RWPE2 (cell line): ENCODE data around the gene ATG7.

Source experiments
- ATAC-seq: fragments of 200-7000 bp; cut with Tn5 transposase; 3 replicates; pipeline ENCODE4 v1.9.1; 2021; ENCODE audit warnings: low read depth
- DNase-seq: peaks from one replicate; pipeline ENCODE4 v3.0.0-alpha.2; 2020; ENCODE audit warnings: low spot score
- H3K27ac ChIP-seq: fragments of 450-650 bp; 2 replicates; pipeline ENCODE4 v1.5.1; 2017; ENCODE audit warnings: mild to moderate bottlenecking; ENCODE audit not compliant: poor library complexity, severe bottlenecking
- H3K27me3 ChIP-seq: fragments of 250-450 bp; sonication (Bioruptor Pico); 2 replicates; pipeline ENCODE4 v1.5.1; 2021; ENCODE audit warnings: mild to moderate bottlenecking, moderate library complexity; ENCODE audit not compliant: insufficient read depth, poor library complexity, severe bottlenecking
- H3K36me3 ChIP-seq: fragments of 250-450 bp; sonication (Bioruptor Pico); 2 replicates; pipeline ENCODE4 v1.5.1; 2020; ENCODE audit warnings: low read depth, mild to moderate bottlenecking, moderate library complexity
- H3K4me1 ChIP-seq: fragments of 250-450 bp; sonication (Bioruptor Pico); 2 replicates; pipeline ENCODE4 v1.5.1; 2021; ENCODE audit warnings: mild to moderate bottlenecking, moderate library complexity; ENCODE audit not compliant: insufficient read depth, poor library complexity, severe bottlenecking
- H3K4me3 ChIP-seq: fragments of 250-450 bp; sonication (Bioruptor Pico); 2 replicates; pipeline ENCODE4 v1.5.1; 2021; ENCODE audit warnings: mild to moderate bottlenecking, moderate library complexity; ENCODE audit not compliant: severe bottlenecking
- H3K9me3 ChIP-seq: fragments of 250-450 bp; sonication (Bioruptor Pico); 2 replicates; pipeline ENCODE4 v1.5.1; 2021; ENCODE audit warnings: mild to moderate bottlenecking, moderate library complexity; ENCODE audit not compliant: severe bottlenecking
- TF ChIP-seq, protein P1 (sequence below): fragments of 450-650 bp; IDR thresholded peaks from one replicate; pipeline ENCODE4 v1.5.1; 2017; ENCODE audit warnings: mild to moderate bottlenecking, moderate library complexity; ENCODE audit not compliant: poor library complexity, severe bottlenecking

The ATG7 gene

DNA sequence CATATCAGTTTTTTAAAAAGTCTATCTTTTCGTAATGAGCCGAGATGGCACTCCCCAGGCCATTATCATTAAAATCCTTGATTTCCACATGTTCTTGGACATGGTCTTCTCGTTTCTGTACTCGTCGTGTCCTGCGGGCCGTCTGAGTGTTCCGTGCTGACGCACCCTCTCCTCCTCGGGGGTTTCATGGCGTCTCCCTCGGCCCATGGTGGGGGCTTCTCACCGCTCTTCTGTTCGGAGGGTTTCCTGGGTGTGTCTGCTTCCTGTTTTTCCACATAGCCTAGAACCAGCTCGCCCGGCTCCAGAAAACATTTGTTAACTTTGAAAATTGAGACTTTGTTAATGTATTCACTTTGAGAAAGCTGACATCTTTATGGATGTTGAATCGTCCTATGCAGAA lies 278.8 kb downstream of the ATG7 start:
- H3K36me3 ChIP-seq = peaks cover 9% of the 10 kb centered on the region

DNA sequence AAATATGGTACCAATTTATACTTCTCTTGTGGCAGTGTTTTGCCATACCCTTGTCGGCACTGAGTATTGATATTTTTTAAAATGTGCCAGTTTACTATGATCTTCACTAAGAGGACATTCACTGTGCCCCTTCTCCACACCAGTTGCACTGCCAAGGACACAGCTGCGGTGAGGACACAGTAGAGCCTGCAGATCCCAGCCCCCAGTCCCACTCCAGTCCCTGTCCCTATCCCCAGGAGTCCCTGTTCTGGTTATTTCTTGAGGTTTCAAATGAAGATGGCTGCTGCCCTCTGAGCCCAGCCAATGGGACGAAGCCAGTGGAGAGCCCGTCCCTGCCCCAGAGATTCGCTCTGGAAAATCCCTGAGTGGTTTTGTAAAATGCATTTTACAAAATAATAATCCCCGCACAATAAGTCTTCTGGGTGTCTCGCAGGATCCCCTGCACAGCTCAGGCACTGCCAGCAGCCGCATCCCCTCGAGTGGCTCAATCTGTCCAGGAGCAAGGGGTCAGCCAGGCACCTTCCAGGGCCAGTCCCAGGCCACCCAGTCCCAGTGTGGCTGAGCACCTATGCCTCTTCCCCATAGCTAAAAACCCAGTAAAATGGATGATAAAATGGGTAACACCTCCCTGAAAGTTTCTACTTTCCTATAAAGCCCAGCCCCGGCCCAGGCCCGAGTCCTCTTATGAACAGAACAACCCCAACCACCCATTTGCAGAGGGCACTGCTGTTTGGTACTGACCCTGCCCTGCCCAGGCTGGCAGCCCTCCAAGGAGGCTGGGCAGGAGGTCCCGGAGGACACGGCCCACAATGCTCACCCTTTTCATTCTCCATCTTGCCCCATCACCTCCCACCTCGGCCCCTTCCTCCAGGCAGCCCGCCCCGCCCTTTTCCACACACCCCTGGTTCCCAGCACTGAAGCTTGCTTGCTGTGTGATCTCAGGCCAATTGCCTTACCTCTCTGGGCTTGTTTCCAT lies 280.4 kb downstream of the ATG7 start:
- no peaks in the 10 kb centered on the region for H3K9me3 ChIP-seq
- no peak for ATAC-seq
- H3K27me3 ChIP-seq = no peaks in the 10 kb centered on the region
- H3K4me1 ChIP-seq = peaks cover 4% of the 10 kb centered on the region
- no peak overlapping the region for H3K27ac ChIP-seq
- peaks cover 25% of the 10 kb centered on the region for H3K36me3 ChIP-seq
- no peak overlapping the region for H3K4me3 ChIP-seq
- TF ChIP-seq, protein P1, sequence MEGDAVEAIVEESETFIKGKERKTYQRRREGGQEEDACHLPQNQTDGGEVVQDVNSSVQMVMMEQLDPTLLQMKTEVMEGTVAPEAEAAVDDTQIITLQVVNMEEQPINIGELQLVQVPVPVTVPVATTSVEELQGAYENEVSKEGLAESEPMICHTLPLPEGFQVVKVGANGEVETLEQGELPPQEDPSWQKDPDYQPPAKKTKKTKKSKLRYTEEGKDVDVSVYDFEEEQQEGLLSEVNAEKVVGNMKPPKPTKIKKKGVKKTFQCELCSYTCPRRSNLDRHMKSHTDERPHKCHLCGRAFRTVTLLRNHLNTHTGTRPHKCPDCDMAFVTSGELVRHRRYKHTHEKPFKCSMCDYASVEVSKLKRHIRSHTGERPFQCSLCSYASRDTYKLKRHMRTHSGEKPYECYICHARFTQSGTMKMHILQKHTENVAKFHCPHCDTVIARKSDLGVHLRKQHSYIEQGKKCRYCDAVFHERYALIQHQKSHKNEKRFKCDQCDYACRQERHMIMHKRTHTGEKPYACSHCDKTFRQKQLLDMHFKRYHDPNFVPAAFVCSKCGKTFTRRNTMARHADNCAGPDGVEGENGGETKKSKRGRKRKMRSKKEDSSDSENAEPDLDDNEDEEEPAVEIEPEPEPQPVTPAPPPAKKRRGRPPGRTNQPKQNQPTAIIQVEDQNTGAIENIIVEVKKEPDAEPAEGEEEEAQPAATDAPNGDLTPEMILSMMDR = no peak
- no peak for DNase-seq

More for the DNA sequence above, 278.8 kb downstream of the ATG7 start:
- ATAC-seq = no peak
- Histone ChIP-seq H3K9me3 (no peaks in the 10 kb centered on the region), H3K27me3 (no peaks in the 10 kb centered on the region), H3K4me1 (peaks cover 4% of the 10 kb centered on the region), H3K27ac (no peak overlapping the region), H3K4me3 (no peak overlapping the region)
- DNase-seq = no peak
- TF ChIP-seq, protein P1 = no peak

DNA sequence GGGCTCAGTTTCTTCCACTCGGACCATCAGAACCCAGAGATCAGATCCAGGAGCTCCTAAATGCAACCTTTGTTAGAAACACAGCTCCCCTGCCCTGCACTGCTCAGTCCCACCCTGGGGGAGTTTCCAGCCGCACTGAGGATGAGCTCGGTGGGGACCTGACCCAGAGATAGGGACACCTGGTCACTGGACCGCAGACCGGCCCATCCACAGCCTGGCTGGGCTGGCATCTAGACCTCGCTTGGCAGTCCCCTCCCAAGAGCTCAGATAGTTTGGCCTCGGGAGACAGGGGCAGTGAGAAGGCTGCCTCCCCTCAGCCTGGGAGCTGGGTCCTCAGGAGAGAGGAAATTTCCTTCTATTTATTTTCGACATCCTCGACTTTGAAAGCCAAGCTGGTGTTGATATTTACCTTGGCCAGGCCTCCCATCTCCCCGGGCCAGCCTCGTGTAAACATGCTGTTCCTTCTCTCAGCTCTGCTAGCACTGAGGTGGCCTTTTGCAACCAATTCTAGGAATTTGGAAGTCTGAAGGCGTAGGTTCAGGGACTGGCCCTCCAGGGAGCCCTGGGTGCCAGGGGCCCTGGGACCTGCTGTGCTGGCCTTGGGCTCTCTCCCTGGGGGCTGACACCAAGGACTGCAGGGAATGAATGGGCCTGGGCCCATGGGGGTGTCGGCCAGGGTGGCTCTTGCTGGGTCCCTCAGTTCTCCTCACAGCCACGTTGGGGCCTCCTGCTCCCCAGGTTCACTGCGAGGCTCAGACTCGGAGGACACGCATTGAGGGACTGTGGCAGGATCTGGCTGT lies 281.4 kb downstream of the ATG7 start:
- H3K4me1 ChIP-seq = no peaks in the 10 kb centered on the region
- H3K27me3 ChIP-seq = no peaks in the 10 kb centered on the region
- H3K36me3 ChIP-seq = peaks cover 26% of the 10 kb centered on the region
- DNase-seq (no peak), ATAC-seq (no peak)
- no peak overlapping the region for H3K27ac ChIP-seq
- TF ChIP-seq, protein P1 = no peak
- no peaks in the 10 kb centered on the region for H3K9me3 ChIP-seq
- H3K4me3 ChIP-seq = no peak overlapping the region

DNA sequence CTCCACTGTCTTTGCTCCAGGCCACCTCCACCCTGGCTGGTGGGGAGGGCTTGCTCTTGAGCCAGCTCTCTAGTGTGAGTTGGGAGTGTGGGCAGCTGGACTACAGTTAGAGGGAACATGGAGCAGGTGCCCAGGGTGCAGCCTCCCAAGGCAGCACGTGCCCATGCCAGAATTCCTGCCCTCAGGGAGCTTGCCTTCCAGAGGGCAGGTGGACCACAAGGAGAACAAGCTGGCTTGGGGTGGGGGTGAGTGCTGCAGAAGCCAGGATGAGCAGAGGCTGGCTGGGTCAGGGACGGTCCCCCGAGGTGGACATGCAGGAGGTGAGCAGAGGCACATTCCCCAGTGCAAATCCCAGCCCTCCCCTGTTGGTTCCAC lies 282.0 kb downstream of the ATG7 start:
- TF ChIP-seq, protein P1 = no peak
- peaks cover 26% of the 10 kb centered on the region for H3K36me3 ChIP-seq
- H3K27me3 ChIP-seq = no peaks in the 10 kb centered on the region
- H3K4me1 ChIP-seq = no peaks in the 10 kb centered on the region
- no peak for ATAC-seq
- H3K9me3 ChIP-seq = no peaks in the 10 kb centered on the region
- H3K27ac ChIP-seq = no peak overlapping the region
- no peak for DNase-seq
- H3K4me3 ChIP-seq = no peak overlapping the region
